K562 (cell line): ENCODE data around the gene AKAP13.

Experiments used
- ARNT ChIP-seq, 2 experiments: fragments of 450-650 bp; IDR thresholded peaks; 2 replicates each; pipeline ENCODE4 v1.6.1; 2016; ENCODE audit warnings: mild to moderate bottlenecking in 1 of 2
- ATF3 ChIP-seq, 2 experiments: fragments of 450-650 bp in 1 of 2; sonication (generic) in 1 of 2; formaldehyde crosslinking in 1 of 2; IDR thresholded peaks in 1 of 2; conservative IDR thresholded peaks in 1 of 2; 2 replicates each; pipeline versions ENCODE4 v1.6.1 to v1.8.1; 2016 to 2023; ENCODE audit warnings: mild to moderate bottlenecking in 2 of 2, moderate library complexity in 2 of 2, inconsistent platforms in 1 of 2, missing genetic modification reagents in 1 of 2
- ELK3 ChIP-seq: fragments of 450-650 bp; formaldehyde crosslinking; IDR thresholded peaks from 2 replicates; pipeline ENCODE4 v1.4.0; 2020; ENCODE audit warnings: mild to moderate bottlenecking
- EZH2 ChIP-seq: IDR thresholded peaks from 2 replicates; pipeline ENCODE4 v1.6.1; 2012; ENCODE audit warnings: low read depth, mild to moderate bottlenecking, inconsistent platforms, low read length, borderline replicate concordance
- HNRNPUL1 ChIP-seq: fragments of 200-400 bp; formaldehyde crosslinking; IDR thresholded peaks from 2 replicates; pipeline ENCODE4 v1.6.1; 2017; ENCODE audit warnings: low read length
- PATZ1 ChIP-seq: fragments of 250-450 bp; sonication (Bioruptor Pico); IDR thresholded peaks from 2 replicates; pipeline ENCODE4 v1.5.0; 2020; ENCODE audit warnings: mild to moderate bottlenecking, borderline replicate concordance
- POLR2A ChIP-seq: fragments of 450-650 bp; conservative IDR thresholded peaks from 2 replicates; pipeline ENCODE4 v1.6.1; 2016
- RAD21 ChIP-seq, 2 experiments: fragments of 250-450 bp in 1 of 2; fragments of 450-650 bp in 1 of 2; sonication (Bioruptor Pico) in 1 of 2; formaldehyde crosslinking in 1 of 2; IDR thresholded peaks in 1 of 2; conservative IDR thresholded peaks in 1 of 2; 2 replicates each; pipeline versions ENCODE4 v1.4.0 to v1.8.0; 2020 to 2022; ENCODE audit warnings: mild to moderate bottlenecking in 2 of 2, moderate library complexity in 1 of 2
- RBM39 ChIP-seq: fragments of 200-400 bp; formaldehyde crosslinking; optimal IDR thresholded peaks from 2 replicates; pipeline ENCODE3; 2018; ENCODE audit warnings: low read depth, low read length
- RCOR1 ChIP-seq, 2 experiments: IDR thresholded peaks; 2 replicates each; pipeline ENCODE4 v1.6.1; 2012; ENCODE audit warnings: low read depth in 2 of 2, low read length in 2 of 2, borderline replicate concordance in 1 of 2, improper control_type of control experiment in 1 of 2
- TF ChIP-seq, protein P1 (sequence below): fragments of 450-650 bp; IDR thresholded peaks from 2 replicates; pipeline ENCODE4 v1.6.1; 2016; ENCODE audit warnings: borderline replicate concordance

DNA sequence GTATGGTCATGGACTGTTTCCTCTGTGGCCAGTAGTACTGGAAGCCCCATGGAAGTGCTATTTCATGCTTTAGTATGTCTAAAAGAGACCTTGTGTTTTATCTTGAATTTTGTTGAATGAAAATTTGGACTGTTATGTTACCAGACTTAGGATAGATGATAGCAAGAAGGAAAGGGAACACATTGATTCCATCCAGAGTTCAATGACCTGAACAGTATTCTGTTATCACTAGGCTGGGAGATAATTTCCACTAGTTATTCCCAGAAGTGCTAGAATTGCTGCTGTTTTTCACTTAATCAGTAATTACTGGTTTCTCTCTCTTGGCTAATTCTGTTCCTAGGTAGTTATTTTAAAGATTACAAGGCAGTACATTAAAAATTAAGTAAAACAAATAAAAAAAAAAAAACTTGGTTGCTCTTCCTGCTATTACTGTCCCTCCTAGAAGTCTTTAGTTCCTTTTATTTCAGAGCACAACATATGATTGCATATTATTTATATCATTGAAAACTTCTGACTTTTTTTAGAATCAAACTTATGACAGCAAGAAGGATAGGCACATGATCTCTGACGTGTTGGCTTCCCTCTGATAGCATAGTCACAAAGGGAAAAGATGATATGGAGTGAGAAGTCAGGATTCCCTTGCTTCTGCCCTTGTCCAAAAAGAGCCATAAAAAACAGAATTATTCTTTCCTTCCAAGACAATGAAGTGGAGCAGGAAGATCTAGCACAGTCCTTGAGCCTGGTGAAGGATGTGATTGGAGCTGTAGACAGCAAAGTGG, 342.2 kb downstream of the AKAP13 start:
- TF ChIP-seq PATZ1 (CRISPR knock-in tag) = no peak
- TF ChIP-seq ARNT (IDR thresholded peaks at IDR 0.05) = no peak
- no peak for TF ChIP-seq ELK3 (CRISPR knock-in tag)
- TF ChIP-seq RCOR1 (IDR thresholded peaks at IDR 0.05; ENCODE audit: borderline replicate concordance in 1 of 2, low read depth in 2 of 2, low read length in 2 of 2) = no peak
- no peak for TF ChIP-seq HNRNPUL1
- TF ChIP-seq ATF3 (IDR thresholded peaks at IDR 0.05) = no peak
- no peak for TF ChIP-seq ATF3 (CRISPR knock-in tag; conservative IDR thresholded peaks at IDR 0.05)
- TF ChIP-seq POLR2A = no peak
- TF ChIP-seq EZH2 = no peak
- TF ChIP-seq, protein P1, sequence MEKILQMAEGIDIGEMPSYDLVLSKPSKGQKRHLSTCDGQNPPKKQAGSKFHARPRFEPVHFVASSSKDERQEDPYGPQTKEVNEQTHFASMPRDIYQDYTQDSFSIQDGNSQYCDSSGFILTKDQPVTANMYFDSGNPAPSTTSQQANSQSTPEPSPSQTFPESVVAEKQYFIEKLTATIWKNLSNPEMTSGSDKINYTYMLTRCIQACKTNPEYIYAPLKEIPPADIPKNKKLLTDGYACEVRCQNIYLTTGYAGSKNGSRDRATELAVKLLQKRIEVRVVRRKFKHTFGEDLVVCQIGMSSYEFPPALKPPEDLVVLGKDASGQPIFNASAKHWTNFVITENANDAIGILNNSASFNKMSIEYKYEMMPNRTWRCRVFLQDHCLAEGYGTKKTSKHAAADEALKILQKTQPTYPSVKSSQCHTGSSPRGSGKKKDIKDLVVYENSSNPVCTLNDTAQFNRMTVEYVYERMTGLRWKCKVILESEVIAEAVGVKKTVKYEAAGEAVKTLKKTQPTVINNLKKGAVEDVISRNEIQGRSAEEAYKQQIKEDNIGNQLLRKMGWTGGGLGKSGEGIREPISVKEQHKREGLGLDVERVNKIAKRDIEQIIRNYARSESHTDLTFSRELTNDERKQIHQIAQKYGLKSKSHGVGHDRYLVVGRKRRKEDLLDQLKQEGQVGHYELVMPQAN = no peak
- no peak for TF ChIP-seq RAD21 (CRISPR knock-in tag; conservative IDR thresholded peaks at IDR 0.05 in 1 of 2, IDR thresholded peaks at IDR 0.05 in 1 of 2)
- no peak for TF ChIP-seq RBM39
